ENCODE data around the gene RPL7L1. TPM values are rescaled to one million over a fixed set of nuclear protein-coding genes. Genes with fewer than 3 reads are reported as not detected.

The RPL7L1 gene
- total and polyA plus RNA-seq, 2 of the 13 experiments (the other 11 are each of a cell fraction or from before 2014, with no cell fraction given) = 51.6 to 179 TPM

GRCh38 chr6:42870145-42870936 is 9.1 kb upstream of the RPL7L1 start (continued):
- TF ChIP-seq, protein P1, sequence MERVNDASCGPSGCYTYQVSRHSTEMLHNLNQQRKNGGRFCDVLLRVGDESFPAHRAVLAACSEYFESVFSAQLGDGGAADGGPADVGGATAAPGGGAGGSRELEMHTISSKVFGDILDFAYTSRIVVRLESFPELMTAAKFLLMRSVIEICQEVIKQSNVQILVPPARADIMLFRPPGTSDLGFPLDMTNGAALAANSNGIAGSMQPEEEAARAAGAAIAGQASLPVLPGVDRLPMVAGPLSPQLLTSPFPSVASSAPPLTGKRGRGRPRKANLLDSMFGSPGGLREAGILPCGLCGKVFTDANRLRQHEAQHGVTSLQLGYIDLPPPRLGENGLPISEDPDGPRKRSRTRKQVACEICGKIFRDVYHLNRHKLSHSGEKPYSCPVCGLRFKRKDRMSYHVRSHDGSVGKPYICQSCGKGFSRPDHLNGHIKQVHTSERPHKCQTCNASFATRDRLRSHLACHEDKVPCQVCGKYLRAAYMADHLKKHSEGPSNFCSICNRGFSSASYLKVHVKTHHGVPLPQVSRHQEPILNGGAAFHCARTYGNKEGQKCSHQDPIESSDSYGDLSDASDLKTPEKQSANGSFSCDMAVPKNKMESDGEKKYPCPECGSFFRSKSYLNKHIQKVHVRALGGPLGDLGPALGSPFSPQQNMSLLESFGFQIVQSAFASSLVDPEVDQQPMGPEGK (CRISPR knock-in tag; IDR thresholded peaks at IDR 0.05) = 0 out of 2 replicates have a peak, but pooled peaks have one; percentile 17

DNA sequence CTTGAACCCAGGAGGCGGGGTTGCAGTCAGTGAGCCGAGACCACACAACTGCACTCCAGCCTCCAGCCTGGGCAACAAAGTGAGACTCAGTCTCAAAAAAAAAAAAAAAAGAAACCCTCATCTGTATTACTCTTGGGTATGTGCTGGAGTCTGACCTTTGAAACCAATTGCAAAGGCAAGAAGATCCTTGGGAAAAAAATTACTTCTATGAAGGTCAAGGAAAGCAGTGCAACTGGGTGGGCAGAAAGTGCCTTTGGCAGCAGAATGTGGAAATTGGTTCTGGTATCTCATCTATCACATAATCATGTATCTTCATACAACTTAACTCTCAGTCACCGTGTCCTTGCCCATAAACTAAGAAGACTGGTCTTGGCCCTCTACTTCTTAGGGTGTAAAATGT is 7.7 kb upstream of the RPL7L1 start:
- Histone ChIP-seq H3K36me3 (replicated peaks in 1 of 2; ENCODE audit: control insufficient read depth in 1 of 2, insufficient read depth in 2 of 2, low read length in 2 of 2) (peaks cover 2 to 8% of the 10 kb centered on the region in 2 experiments; a peak in 3 of 5 replicates), H3K9ac (ENCODE audit: insufficient read depth, low read depth, low read length) (no peak overlapping the region), H3K4me1 (ENCODE audit: insufficient read depth, low read length) (peaks cover 18% of the 10 kb centered on the region), H4K20me1 (ENCODE audit: insufficient read depth, low read length) (no peaks in the 10 kb centered on the region), H3K4me3 (replicated peaks in 1 of 3; ENCODE audit: insufficient read depth in 1 of 3, low read depth in 2 of 3, low read length in 3 of 3) (no peak overlapping the region), H3K27me3 (ENCODE audit: control insufficient read depth in 1 of 2, insufficient read depth in 2 of 2, low read length in 2 of 2) (no peaks in the 10 kb centered on the region), H3K79me2 (ENCODE audit: insufficient read depth, low read length) (no peaks in the 10 kb centered on the region), H3K27ac (ENCODE audit: extremely low read length, insufficient read depth, low read length) (no peak overlapping the region), H3K9me3 (ENCODE audit: low read length) (no peaks in the 10 kb centered on the region), H3K4me2 (ENCODE audit: low read depth, low read length) (no peak overlapping the region), H2AFZ (ENCODE audit: low read length) (no peak overlapping the region)
- ChIA-PET POLR2A (no interaction called here), CTCF (ENCODE audit: low intra/inter-chr PET ratio, low total read pairs) (no interaction called here)
- no TSS peak for BruUV-seq (replicated peaks)
- FAIRE-seq = no peak
- no peak for DNase-seq (ENCODE audit: low spot score)
- ATAC-seq = no peak
- WGBS (ENCODE audit: low lambda C conversion rate) = 89% methylated on average over 3 of the region's 3 CpGs
- in situ Hi-C loops (cut with HindIII; ENCODE audit: extremely low pct_ligation_motif_present, low pct_unique_long_range_greater_than_20kb) (no loop called here), intact Hi-C loops (cut with micrococcal nuclease; ENCODE audit: unreplicated experiment) (loop anchor here (5.0 kb wide), 1 partner anchor 964 kb away; no protein-coding TSS in a partner anchor)
- TF ChIP-seq ZC3H4 (CRISPR knock-in tag; IDR thresholded peaks at IDR 0.05; ENCODE audit: borderline replicate concordance) (no peak), SP2 (CRISPR knock-in tag; IDR thresholded peaks at IDR 0.05) (no peak), ZNF720 (CRISPR knock-in tag; IDR thresholded peaks at IDR 0.05) (no peak), MTF1 (CRISPR knock-in tag; IDR thresholded peaks at IDR 0.05) (no peak), ZFP36L2 (CRISPR knock-in tag; IDR thresholded peaks at IDR 0.05) (no peak), CREB1 (IDR thresholded peaks at IDR 0.05) (no peak), CREB1 (CRISPR knock-in tag; IDR thresholded peaks at IDR 0.05) (no peak), HES4 (CRISPR knock-in tag; IDR thresholded peaks at IDR 0.05; ENCODE audit: borderline replicate concordance) (no peak), ZNF34 (CRISPR knock-in tag; IDR thresholded peaks at IDR 0.05; ENCODE audit: borderline replicate concordance) (no peak)
- TF ChIP-seq, protein P2, sequence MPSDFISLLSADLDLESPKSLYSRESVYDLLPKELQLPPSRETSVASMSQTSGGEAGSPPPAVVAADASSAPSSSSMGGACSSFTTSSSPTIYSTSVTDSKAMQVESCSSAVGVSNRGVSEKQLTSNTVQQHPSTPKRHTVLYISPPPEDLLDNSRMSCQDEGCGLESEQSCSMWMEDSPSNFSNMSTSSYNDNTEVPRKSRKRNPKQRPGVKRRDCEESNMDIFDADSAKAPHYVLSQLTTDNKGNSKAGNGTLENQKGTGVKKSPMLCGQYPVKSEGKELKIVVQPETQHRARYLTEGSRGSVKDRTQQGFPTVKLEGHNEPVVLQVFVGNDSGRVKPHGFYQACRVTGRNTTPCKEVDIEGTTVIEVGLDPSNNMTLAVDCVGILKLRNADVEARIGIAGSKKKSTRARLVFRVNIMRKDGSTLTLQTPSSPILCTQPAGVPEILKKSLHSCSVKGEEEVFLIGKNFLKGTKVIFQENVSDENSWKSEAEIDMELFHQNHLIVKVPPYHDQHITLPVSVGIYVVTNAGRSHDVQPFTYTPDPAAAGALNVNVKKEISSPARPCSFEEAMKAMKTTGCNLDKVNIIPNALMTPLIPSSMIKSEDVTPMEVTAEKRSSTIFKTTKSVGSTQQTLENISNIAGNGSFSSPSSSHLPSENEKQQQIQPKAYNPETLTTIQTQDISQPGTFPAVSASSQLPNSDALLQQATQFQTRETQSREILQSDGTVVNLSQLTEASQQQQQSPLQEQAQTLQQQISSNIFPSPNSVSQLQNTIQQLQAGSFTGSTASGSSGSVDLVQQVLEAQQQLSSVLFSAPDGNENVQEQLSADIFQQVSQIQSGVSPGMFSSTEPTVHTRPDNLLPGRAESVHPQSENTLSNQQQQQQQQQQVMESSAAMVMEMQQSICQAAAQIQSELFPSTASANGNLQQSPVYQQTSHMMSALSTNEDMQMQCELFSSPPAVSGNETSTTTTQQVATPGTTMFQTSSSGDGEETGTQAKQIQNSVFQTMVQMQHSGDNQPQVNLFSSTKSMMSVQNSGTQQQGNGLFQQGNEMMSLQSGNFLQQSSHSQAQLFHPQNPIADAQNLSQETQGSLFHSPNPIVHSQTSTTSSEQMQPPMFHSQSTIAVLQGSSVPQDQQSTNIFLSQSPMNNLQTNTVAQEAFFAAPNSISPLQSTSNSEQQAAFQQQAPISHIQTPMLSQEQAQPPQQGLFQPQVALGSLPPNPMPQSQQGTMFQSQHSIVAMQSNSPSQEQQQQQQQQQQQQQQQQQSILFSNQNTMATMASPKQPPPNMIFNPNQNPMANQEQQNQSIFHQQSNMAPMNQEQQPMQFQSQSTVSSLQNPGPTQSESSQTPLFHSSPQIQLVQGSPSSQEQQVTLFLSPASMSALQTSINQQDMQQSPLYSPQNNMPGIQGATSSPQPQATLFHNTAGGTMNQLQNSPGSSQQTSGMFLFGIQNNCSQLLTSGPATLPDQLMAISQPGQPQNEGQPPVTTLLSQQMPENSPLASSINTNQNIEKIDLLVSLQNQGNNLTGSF (CRISPR knock-in tag; IDR thresholded peaks at IDR 0.05) = no peak
- TF ChIP-seq, protein P3, sequence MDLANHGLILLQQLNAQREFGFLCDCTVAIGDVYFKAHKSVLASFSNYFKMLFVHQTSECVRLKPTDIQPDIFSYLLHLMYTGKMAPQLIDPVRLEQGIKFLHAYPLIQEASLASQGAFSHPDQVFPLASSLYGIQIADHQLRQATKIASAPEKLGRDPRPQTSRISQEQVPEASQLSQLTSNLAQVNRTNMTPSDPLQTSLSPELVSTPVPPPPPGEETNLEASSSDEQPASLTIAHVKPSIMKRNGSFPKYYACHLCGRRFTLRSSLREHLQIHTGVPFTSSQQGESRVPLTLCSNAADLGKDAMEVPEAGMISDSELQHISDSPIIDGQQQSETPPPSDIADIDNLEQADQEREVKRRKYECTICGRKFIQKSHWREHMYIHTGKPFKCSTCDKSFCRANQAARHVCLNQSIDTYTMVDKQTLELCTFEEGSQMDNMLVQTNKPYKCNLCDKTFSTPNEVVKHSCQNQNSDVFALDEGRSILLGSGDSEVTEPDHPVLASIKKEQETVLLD (CRISPR knock-in tag; IDR thresholded peaks at IDR 0.05; ENCODE audit: low read depth) = no peak
